Prostate gland (tissue), 2 donors: ENCODE results near the gene VAPB. TPM values are rescaled to one million over a fixed set of nuclear protein-coding genes. Genes with fewer than 3 reads are reported as not detected.
A peak's percentile ranks its signal among the peaks of the same experiment; 100 is the strongest.

ENCODE experiments used
- DNase-seq: peaks from one replicate; pipeline ENCODE4 v3.0.0-alpha.2; 2019; ENCODE audit warnings: low spot score
- H3K27ac ChIP-seq, 2 donors: fragments of 200-600 bp; sonication (generic); 2 replicates each; pipeline ENCODE4 v1.5.1; 2017 to 2019
- H3K27me3 ChIP-seq: fragments of 200-600 bp; sonication (generic); replicated peaks from 2 replicates; pipeline ENCODE4 v1.5.1; 2019; ENCODE audit not compliant: insufficient read depth
- H3K36me3 ChIP-seq, 2 donors: fragments of 200-600 bp; sonication (generic); 1 replicate in 1 of 2; 2 replicates in 1 of 2; pipeline versions ENCODE4 v1.5.1 to v1.8.1; 2017 to 2019
- H3K4me1 ChIP-seq: fragments of 200-600 bp; sonication (generic); replicated peaks from 2 replicates; pipeline ENCODE4 v1.5.1; 2019
- H3K4me3 ChIP-seq, 2 donors: fragments of 200-600 bp; sonication (generic); 2 replicates each; pipeline ENCODE4 v1.5.1; 2017 to 2019
- H3K9me3 ChIP-seq: fragments of 200-600 bp; sonication (generic); 2 replicates; pipeline ENCODE4 v1.5.1; 2017
- CTCF ChIP-seq, 4 experiments: fragments of 200-600 bp in 2 of 4; fragments of 450-650 bp in 2 of 4; sonication (generic) in 2 of 4; IDR thresholded peaks; 1 replicate in 3 of 4; 2 replicates in 1 of 4; pipeline ENCODE4 v1.5.1; 2016 to 2019; ENCODE audit warnings: antibody characterized with exemption in 4 of 4, mild to moderate bottlenecking in 2 of 4, moderate library complexity in 2 of 4
- POLR2A ChIP-seq: fragments of 450-650 bp; IDR thresholded peaks from one replicate; pipeline ENCODE4 v1.6.1; 2016; ENCODE audit warnings: antibody characterized with exemption, mild to moderate bottlenecking
- POLR2AphosphoS5 ChIP-seq: sonication (generic); formaldehyde crosslinking; IDR thresholded peaks from one replicate; pipeline ENCODE4 v1.6.1; 2017; ENCODE audit warnings: antibody characterized with exemption
- WGBS: methylation state at CpG from one replicate; pipeline ENCODE4 v1.1.5; 2018; 5-methylcytosine and 5-hydroxymethylcytosine counted together
- intact Hi-C: fragments of 100-400 bp; cut with DNase I; formaldehyde crosslinking; loops from one replicate; pipeline ENCODE4 v1.14.2; 2022
- total RNA-seq, 2 donors: library from RNA; depleted of rRNA; stranded (reverse); fragments of >200 nt; gene quantifications; one replicate each; pipeline ENCODE4 v1.1.0, GENCODE V29; 2016

The VAPB gene
- 10 to 100 TPM; 14.2 to 21.1 TPM for total RNA-seq

- H3K27me3 ChIP-seq, result no peaks in the 10 kb centered on the region
- H3K9me3 ChIP-seq, result no peaks in the 10 kb centered on the region
- H3K4me3 ChIP-seq, result peak within 1 kb of the TSS; percentile 78
- no peaks in the 10 kb centered on the region for H3K36me3 ChIP-seq
- intact Hi-C loops, result loop anchor here (5.0 kb wide), 1 partner anchor 82 kb away; the partner anchor contains the start of gene RAB22A
- WGBS, result 1% methylated on average over 16 of the region's 51 CpGs
- DNase-seq, result peak; percentile 92
- TF ChIP-seq POLR2AphosphoS5 (peak; percentile 93), CTCF (IDR thresholded peaks at IDR 0.05) (peak in 2 of 4 experiments; percentile 7 to 28), POLR2A (peak; percentile 89)
- peaks cover 9% of the 10 kb centered on the region for H3K4me1 ChIP-seq
- H3K27ac ChIP-seq, result peak within 1 kb of the TSS; percentile 77 to 81
Measured at GRCh38 chr20:58388882-58389323, at the start of gene VAPB. Gene VAPB, plus strand, starts transcription at chr20:58389229. Its CDS starts 231 bp downstream, at chr20:58389460.

- no peaks in the 10 kb centered on the region for H3K4me1 ChIP-seq
- H3K9me3 ChIP-seq, result no peaks in the 10 kb centered on the region
- no peaks in the 10 kb centered on the region for H3K36me3 ChIP-seq
- no peaks in the 10 kb centered on the region for H3K27me3 ChIP-seq
- no peak overlapping the region for H3K27ac ChIP-seq
- TF ChIP-seq POLR2A, result no peak
- no peak for TF ChIP-seq POLR2AphosphoS5
- no peak for TF ChIP-seq CTCF (IDR thresholded peaks at IDR 0.05)
- intact Hi-C loops, result no loop called here
- 96% methylated on average over 6 of the region's 6 CpGs for WGBS
- H3K4me3 ChIP-seq, result no peak overlapping the region
- DNase-seq, result no peak
Measured at GRCh38 chr20:58339741-58340140, 49.3 kb upstream of the VAPB start.

- Histone ChIP-seq H3K9me3 (no peaks in the 10 kb centered on the region), H3K27ac (no peak overlapping the region), H3K27me3 (no peaks in the 10 kb centered on the region), H3K36me3 (no peaks in the 10 kb centered on the region), H3K4me1 (no peaks in the 10 kb centered on the region), H3K4me3 (no peak overlapping the region)
- WGBS, result 98% methylated on average over 4 of the region's 4 CpGs
- intact Hi-C loops, result no loop called here
- no peak for DNase-seq
- no peak for TF ChIP-seq POLR2AphosphoS5
- TF ChIP-seq CTCF (IDR thresholded peaks at IDR 0.05), result no peak
- no peak for TF ChIP-seq POLR2A
Measured at GRCh38 chr20:58340151-58340550, 48.9 kb upstream of the VAPB start.

- H3K4me3 ChIP-seq, result no peak overlapping the region
- intact Hi-C loops, result no loop called here
- no peaks in the 10 kb centered on the region for H3K27me3 ChIP-seq
- 87% methylated on average over 2 of the region's 2 CpGs for WGBS
- TF ChIP-seq CTCF (IDR thresholded peaks at IDR 0.05) (no peak), POLR2A (no peak), POLR2AphosphoS5 (no peak)
- DNase-seq, result no peak
- H3K27ac ChIP-seq, result no peak overlapping the region
- H3K4me1 ChIP-seq, result no peaks in the 10 kb centered on the region
- no peaks in the 10 kb centered on the region for H3K9me3 ChIP-seq
- peaks cover 2 to 5% of the 10 kb centered on the region in 2 donors for H3K36me3 ChIP-seq
Measured at GRCh38 chr20:58340853-58341252, 48.2 kb upstream of the VAPB start.
